PC-9 (cell line): Measurements from ENCODE around the gene MARCHF2.

Experiments used
- CTCF ChIP-seq: fragments of 200-600 bp; sonication (generic); conservative IDR thresholded peaks from 2 replicates; pipeline ENCODE4 v1.6.1; 2017; ENCODE audit warnings: mixed run types, antibody characterized with exemption, mild to moderate bottlenecking, moderate library complexity
- EZH2 ChIP-seq: fragments of 200-600 bp; sonication (generic); IDR thresholded peaks from 2 replicates; pipeline ENCODE4 v1.8.0; 2017; ENCODE audit warnings: antibody characterized with exemption, low read depth

GRCh38 chr19:8403098-8403819 is 9.8 kb upstream of the MARCHF2 start:
- TF ChIP-seq EZH2 (no peak), CTCF (no peak)
